HG02973 (cell line): ENCODE data around the gene KNDC1.

Source experiments
- ATAC-seq: cut with Tn5 transposase; IDR thresholded peaks from one replicate; pipeline ENCODE4 v1.9.1; 2021; ENCODE audit warnings: moderate library complexity; ENCODE audit not compliant: unreplicated experiment

KNDC1 gene

DNA sequence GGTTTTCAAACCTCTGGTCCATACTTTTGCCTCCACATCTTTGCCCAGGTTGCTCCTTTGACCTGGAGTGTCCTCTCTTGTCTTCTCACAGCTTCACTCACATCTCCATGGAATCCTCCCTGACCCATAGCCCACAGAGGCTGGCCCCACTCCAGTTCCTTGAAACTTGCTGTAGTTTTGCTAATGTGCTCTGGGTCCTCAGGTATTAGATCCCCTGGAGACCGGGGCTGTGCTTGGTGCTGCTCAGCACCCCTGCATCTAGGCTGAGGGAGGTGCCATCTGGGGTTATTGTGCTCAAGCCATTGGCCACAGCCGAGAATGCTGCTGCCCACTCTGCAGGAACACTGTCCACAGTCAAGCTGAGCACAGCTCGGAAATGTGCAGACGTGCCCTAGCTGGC, 16.5 kb downstream of the KNDC1 start:
- no peak for ATAC-seq

DNA sequence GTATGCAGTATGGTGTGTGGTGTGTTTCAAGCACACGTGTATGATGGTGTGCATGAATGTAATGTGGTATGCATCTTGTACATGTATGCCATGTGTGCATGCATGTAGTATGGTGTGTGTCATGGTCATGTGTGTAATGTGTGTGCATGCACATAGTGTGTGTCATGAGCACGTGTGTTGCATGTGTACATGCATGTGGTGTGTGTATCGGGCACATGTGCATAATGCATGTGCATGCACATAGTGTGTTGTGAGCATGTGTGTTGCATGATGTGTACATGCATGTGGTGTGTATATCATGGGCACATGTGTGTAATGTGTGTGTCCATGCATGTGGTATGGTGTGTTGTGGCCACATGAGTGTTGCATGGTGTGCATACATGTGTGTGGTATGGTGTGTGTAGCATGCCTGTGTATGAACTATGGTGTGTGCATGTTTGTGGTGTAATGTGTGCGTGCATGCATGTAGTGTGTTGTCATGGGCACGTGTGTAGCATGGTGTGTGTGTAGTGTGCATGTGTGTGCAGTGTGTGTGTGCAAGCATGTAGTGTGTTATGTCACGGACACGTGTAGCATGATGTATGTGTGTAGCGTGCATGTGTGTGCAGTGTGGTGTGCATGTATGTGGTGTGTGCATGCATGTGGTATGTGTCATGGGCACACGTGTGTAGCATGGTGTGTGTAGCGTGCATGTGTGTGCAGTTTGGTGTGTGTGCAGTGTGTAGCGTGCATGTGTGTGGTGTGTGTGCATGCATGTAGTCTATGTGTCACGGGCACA, 17.6 kb downstream of the KNDC1 start:
- no peak for ATAC-seq

DNA sequence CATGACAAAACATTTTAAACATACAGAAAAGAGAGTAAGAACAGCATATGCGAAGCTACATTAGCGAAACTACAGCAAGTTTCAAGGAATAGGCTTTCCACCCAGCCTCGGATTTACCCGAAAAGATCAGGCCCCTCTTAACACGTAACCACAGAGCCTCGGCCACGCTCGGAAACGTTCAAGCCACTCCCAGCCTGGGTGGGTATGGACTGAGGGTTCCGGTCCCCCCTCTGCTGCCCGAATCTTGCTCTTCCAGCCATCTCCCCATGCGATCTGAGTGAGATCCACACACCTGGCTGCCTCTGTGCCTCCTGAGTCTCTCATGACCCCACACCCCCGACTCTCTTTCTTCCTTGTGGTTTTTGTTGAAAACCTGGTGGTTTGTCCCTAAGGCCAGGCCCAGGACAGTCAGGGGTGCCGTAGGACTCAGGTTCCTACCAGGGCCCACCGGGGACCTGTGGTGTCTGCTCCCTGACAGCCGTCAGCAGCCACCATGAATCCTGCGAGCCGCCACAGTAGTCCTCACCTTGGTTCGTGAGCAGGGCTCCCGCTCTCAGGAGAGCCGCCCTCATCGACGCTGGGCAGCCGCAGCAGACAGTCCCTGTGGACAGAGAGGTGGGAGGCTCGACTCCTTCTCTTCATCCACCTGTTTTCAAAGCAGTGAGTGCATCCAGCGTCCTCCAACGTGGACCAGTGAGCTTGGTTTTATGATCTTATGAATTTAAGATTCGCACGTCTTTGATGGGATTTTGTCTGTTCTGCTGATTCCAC, 18.5 kb downstream of the KNDC1 start:
- no peak for ATAC-seq

- no peak for ATAC-seq
Measured at GRCh38 chr10:133179128-133179520, 19.1 kb downstream of the KNDC1 start.

DNA sequence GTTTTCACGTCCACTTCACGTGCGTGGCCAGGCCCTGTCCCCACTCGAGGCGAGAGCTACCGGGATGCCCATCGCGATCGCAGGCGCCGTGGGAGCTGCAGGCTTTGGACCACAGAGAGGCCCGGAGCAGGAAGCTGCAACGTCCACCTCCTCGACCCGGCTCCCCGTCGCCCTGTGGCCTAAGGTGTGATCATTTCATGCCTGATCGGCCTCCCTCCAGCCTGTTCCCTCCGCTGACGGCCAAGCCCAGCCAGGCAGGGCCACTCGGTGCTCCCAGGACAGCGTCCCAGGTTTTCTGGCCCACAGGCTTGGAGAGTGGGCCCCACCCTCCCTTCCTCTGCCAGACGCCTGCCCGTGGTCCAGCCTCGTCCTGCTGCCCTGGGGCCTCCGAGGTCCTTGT, 19.6 kb downstream of the KNDC1 start:
- no peak for ATAC-seq

- ATAC-seq, result no peak
Measured at GRCh38 chr10:133180192-133180964, 20.4 kb downstream of the KNDC1 start.

- ATAC-seq, result no peak
Measured at GRCh38 chr10:133180965-133181639, 21.1 kb downstream of the KNDC1 start.

GRCh38 chr10:133182190-133182589, 22.2 kb downstream of the KNDC1 start:
- no peak for ATAC-seq

DNA sequence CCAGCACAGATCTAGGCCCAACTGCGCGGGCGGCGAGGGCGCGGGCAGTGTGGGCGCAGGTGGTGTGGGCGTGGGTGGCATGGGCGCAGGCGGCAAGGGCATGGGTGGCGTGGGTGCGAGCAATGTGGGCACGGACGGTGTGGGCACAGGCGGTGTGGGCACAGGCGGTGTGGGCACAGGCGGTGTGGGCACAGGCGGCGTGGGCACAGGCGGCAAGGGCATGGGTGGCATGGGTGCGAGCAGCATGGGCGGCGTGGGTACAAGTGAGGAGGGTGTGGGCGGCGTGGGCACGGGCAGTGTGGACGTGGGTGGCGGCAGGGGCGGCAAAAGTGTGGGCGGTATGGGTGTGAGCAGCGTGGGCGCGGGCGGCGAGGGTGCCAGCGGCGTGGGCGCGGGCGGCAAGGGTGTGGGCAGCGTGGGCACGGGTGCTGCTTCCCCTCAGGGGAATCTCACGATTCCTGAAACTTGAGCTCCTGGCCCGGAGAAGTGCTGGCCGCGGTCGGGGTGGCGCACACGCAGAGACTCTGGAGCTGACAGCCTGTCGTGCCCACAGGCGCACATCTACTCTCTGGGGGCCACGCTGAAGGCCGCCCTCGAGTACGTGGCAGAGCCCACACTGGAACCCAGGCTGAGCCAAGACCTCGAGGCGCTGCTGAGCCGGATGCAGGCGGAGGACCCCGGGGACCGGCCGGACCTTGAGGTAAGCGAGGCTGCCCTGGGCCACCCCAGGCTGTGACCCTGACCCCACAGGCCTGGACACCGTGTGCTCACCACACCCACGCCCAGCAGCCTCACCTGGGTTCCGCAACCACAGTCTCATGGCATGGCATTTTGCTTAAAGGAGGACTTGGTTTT, 23.0 kb downstream of the KNDC1 start:
- ATAC-seq, result no peak

DNA sequence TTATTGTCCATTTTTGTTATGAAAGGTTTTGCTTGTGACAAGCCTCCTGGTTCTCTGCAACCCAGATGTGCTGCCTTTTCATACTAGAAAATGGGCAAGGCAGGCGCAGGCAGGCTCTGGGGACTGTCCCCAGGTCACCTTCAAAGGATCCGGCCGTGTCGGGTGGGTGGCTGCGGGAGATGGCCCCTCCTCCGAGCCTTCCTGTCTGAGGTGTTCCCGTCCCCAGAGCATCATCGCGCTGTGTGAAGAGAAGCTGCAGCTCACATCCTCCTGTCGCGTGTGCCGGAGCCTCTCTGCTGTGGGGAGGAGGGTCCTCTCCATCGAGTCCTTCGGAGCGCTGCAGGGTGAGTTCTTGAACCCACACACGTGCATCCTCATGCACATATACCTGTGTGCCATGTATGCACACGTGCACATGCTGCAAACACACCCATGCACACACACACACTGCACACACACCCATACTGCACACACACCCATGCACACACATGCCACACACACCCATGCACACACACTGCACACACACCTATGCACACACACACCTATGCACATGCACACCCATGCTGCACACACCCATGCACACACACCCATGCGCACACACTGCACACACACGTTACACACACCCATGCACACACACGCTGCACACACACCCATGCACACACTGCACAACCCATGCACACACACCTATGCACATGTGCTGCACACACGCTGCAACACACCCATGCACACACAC, 23.8 kb downstream of the KNDC1 start:
- ATAC-seq, result no peak

- ATAC-seq, result no peak
Measured at GRCh38 chr10:133184591-133185244, 24.7 kb downstream of the KNDC1 start.

DNA sequence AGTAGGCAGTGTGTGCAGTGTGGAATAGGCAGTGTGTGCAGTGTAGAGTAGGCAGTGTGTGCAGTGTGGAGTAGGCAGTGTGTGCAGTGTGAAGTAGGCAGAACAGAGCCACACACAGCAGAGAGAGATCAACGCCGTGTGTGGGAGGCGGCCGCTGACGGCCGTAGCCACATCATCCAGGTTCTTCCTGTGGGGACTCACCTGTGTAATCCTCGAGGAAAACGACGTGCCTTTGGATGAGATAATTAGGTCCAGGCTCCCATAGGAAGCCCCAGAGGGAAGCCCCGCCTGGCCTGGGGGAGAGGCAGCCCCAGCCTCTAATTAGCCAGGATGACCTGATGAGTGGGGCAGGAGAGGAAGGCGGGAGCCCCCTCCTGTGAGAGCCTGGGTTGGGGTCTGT, 25.4 kb downstream of the KNDC1 start:
- ATAC-seq, result no peak

DNA sequence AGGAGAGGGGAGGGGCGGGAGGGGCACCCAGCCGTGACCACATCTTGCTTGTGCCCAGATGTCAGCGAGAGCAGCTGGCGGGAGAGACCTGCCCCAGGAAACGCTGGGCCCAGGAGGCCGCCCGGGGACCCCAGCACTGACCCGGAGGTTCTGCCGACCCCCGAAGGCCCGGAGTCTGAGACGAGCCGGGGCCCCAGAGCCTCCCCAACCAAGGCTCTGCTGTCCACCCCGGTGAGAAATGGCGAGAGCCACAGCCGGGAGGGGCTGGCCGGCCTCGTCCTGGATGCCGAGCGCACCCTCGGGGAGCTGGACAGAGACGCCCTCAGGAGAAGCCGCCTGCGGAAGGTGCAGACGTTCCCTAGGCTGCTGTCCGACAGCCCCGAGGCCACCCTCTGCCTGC, 25.9 kb downstream of the KNDC1 start:
- no peak for ATAC-seq

DNA sequence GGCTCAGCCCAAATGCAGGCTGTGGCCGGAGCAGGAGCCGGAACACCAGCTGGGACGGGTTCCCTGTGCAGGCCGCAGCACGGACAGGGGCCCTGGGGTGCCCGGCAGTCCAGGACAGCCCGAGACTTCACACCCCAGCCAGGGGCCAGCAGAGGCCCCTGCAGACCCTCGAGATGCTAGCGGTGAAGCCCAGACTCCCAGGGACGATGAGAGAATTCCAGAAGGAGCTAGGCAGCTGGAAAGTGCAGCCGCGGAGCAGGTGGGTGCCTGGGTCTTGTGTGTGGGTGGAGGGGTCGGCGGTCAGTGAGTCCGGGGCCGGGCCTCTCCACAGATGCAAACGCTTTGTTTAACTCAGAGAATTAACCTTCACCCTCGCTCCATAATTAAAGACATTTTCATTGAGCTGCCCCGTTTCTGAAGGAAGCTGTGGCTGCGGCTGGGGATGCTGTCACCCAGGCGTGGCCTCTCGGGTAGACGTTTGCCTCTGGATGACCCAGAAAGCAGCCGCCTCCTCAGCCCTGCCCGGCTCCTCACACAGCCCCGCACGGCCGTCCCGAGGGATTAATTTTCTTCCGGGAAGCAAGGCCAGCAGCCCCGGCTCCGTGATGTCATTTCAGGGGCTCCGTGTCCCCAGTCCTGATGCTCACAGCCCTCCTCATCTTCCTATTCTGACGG, 26.5 kb downstream of the KNDC1 start:
- ATAC-seq, result no peak

- ATAC-seq, result no peak
Measured at GRCh38 chr10:133187091-133187905, 27.3 kb downstream of the KNDC1 start.

DNA sequence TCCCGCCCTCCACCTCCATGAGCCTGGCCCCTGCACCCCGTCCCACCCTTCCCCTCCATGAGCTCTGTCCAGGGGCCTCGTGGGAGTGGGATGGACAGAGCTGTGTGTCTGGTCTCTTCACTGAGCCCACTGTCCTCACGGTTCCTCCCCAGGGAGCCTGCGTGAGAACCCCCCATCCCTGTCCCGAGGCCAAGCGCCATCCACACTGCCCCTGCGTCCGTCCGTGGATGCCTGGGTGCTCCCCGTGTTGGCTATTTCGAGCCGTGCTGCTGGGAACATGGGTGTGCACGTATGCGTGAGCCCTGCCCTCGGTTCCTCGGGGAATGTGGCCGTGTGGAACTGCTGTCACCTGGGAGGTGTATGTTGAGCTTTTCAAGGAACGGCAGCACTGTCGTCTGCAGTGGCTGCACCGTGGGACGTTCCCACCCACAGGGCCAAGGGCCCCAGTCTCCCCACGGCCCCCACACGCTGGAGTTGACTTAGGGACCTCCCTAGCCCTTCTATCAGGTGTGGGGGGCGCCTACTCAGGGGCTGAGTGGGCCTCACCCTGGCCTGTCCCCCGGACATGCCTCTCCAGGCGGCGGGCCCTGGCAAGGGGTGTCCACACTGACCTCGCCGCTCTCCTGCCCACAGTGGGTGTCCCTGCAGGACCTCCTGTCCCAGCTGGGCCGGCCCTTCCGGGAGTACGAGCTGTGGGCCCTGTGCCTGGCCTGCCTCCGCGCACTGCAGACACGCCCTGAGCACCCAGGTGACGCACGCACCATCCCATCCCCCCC, 28.1 kb downstream of the KNDC1 start:
- no peak for ATAC-seq

GRCh38 chr10:133189256-133189655, 29.2 kb downstream of the KNDC1 start:
- no peak for ATAC-seq
